ENCODE measurements around the gene SENP5. TPM values are rescaled to one million over a fixed set of nuclear protein-coding genes. Genes with fewer than 3 reads are reported as not detected.

SENP5 gene
- total and polyA plus RNA-seq, 2 of the 8 experiments (the other 6 are each of a cell fraction or from before 2014, with no cell fraction given): 6.7 to 27.3 TPM

DNA sequence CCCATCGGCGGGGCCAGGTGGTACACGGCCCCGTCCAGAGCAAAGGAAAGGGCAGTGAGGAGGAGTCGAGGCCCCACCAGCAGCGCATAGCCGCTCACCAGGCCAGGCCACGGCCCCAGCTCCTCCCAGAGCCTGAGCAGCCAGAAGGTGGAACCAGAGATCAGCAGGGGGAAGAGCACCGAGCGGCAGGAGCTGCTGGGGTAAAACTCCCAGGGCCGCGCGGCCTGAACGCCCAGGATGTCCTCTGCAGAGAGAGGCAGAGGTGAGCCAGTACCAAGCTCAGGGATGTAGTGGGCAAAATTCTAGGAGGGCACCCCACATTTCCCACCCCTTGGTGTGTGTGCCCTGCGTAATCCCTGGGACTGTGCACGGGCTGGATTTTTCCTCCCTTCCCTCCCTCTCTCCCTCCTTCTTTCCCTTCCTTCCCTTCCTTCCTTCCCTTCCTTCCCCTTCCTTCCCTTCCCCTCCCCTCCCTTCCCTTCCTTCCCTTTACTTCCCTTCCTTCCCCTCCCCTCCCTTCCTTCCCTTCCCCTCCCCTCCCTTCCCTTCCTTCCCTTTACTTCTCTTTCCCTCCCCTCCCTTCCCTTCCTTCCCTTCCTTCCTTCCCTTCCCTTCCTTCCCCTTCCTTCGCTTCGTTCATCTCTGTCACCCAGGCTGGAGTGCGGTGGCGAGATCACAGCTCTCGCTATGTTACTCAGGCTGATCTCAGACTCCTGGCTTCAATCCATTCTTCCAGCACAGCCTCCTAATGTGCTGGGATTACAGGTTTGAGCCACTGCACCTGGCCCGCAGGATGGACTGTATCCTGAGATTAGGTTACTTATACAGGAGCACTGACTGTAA is 80.9 kb downstream of the SENP5 start:
- Histone ChIP-seq H3K4me1 (replicated peaks in 1 of 4; ENCODE audit: control insufficient read depth in 3 of 4, insufficient read depth in 4 of 4, low read length in 3 of 4) (peaks cover under 1 to 1% (median 1%) of the 10 kb centered on the region in 4 experiments), H2AFZ (ENCODE audit: low read length) (peak overlapping the region; percentile 78), H3K9me3 (ENCODE audit: insufficient read depth in 2 of 2, low read depth in 1 of 2, low read length in 1 of 2) (no peaks in the 10 kb centered on the region), H2BK20ac (ENCODE audit: low read length) (no peak overlapping the region), H3K23ac (ENCODE audit: insufficient read length) (no peak overlapping the region), H2BK120ac (replicated peaks; ENCODE audit: low read depth, low read length) (no peak overlapping the region), H4K5ac (ENCODE audit: insufficient read length, low read depth, low read length) (no peak overlapping the region), H2AK5ac (ENCODE audit: low read depth, low read length) (no peak overlapping the region), H2BK5ac (ENCODE audit: low read depth, low read length) (no peak overlapping the region), H3K14ac (ENCODE audit: insufficient read length) (no peak overlapping the region), H3K56ac (replicated peaks; ENCODE audit: insufficient read length, low read depth, low read length) (no peak overlapping the region), H3K23me2 (ENCODE audit: low read depth, low read length) (0 out of 2 replicates have a peak, but pooled peaks cover 1% of the 10 kb centered on the region), H3K18ac (ENCODE audit: extremely low read depth, low read length) (no peak overlapping the region), H3K4ac (replicated peaks; ENCODE audit: insufficient read length, low read depth, low read length) (no peak overlapping the region), H3K36me3 (ENCODE audit: control insufficient read depth in 2 of 4, insufficient read depth in 4 of 4, low read length in 3 of 4) (no peaks in the 10 kb centered on the region), H3K79me1 (ENCODE audit: low read depth, low read length) (peaks cover under 1% of the 10 kb centered on the region; the same call in 1 of the 2 replicates), H3K27ac (ENCODE audit: low read depth, low read length) (no peak overlapping the region), H4K20me1 (replicated peaks in 1 of 2; ENCODE audit: control insufficient read depth in 1 of 2, insufficient read depth in 2 of 2, low read length in 2 of 2) (peaks cover 0 to 1% of the 10 kb centered on the region in 2 experiments), H3K9ac (replicated peaks in 1 of 4; ENCODE audit: extremely low read depth in 1 of 4, low read depth in 3 of 4, low read length in 3 of 4) (no peak overlapping the region), H3K4me2 (ENCODE audit: insufficient read depth in 1 of 2, low read depth in 2 of 2, low read length in 2 of 2) (peak overlapping the region in 1 of 2 experiments; percentile 41; a peak in 1 of 4 replicates), H4K8ac (ENCODE audit: extremely low read depth, insufficient read depth, low read length) (peak overlapping the region; percentile 73; the same call in 1 of the 2 replicates), H2BK12ac (ENCODE audit: low read depth, low read length) (peak overlapping the region; percentile 50; the same call in 1 of the 2 replicates), H3K27me3 (replicated peaks in 1 of 4; ENCODE audit: control insufficient read depth in 3 of 4, extremely low read depth in 1 of 4, insufficient read depth in 3 of 4, low read length in 3 of 4) (no peaks in the 10 kb centered on the region), H4K91ac (replicated peaks; ENCODE audit: insufficient read length, low read length) (peak overlapping the region; percentile 40), H2BK15ac (ENCODE audit: low read length) (no peak overlapping the region), H3K79me2 (ENCODE audit: control insufficient read depth in 1 of 2, insufficient read depth in 2 of 2, low read length in 2 of 2) (peaks cover 1 to 3% of the 10 kb centered on the region in 2 experiments; a peak in 3 of 4 replicates), H3K4me3 (ENCODE audit: extremely low read depth in 1 of 4, insufficient read depth in 2 of 4, low read depth in 3 of 4, low read length in 4 of 4) (no peak overlapping the region)
- TF ChIP-seq, protein P1, sequence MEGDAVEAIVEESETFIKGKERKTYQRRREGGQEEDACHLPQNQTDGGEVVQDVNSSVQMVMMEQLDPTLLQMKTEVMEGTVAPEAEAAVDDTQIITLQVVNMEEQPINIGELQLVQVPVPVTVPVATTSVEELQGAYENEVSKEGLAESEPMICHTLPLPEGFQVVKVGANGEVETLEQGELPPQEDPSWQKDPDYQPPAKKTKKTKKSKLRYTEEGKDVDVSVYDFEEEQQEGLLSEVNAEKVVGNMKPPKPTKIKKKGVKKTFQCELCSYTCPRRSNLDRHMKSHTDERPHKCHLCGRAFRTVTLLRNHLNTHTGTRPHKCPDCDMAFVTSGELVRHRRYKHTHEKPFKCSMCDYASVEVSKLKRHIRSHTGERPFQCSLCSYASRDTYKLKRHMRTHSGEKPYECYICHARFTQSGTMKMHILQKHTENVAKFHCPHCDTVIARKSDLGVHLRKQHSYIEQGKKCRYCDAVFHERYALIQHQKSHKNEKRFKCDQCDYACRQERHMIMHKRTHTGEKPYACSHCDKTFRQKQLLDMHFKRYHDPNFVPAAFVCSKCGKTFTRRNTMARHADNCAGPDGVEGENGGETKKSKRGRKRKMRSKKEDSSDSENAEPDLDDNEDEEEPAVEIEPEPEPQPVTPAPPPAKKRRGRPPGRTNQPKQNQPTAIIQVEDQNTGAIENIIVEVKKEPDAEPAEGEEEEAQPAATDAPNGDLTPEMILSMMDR (IDR thresholded peaks at IDR 0.05; ENCODE audit: control extremely low read depth in 1 of 3, insufficient read depth in 1 of 3, low read depth in 1 of 3, low read length in 3 of 3): peak; percentile 41 to 59 (median 46)
- peak; percentile 49 to 66 for TF ChIP-seq RAD21 (IDR thresholded peaks at IDR 0.05 in 1 of 2, conservative IDR thresholded peaks at IDR 0.05 in 1 of 2; ENCODE audit: low read depth in 2 of 2, low read length in 2 of 2)
- TF ChIP-seq, protein P2, sequence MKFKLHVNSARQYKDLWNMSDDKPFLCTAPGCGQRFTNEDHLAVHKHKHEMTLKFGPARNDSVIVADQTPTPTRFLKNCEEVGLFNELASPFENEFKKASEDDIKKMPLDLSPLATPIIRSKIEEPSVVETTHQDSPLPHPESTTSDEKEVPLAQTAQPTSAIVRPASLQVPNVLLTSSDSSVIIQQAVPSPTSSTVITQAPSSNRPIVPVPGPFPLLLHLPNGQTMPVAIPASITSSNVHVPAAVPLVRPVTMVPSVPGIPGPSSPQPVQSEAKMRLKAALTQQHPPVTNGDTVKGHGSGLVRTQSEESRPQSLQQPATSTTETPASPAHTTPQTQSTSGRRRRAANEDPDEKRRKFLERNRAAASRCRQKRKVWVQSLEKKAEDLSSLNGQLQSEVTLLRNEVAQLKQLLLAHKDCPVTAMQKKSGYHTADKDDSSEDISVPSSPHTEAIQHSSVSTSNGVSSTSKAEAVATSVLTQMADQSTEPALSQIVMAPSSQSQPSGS (IDR thresholded peaks at IDR 0.05; ENCODE audit: low read length): no peak
- FAIRE-seq (no peak), DNase-seq (ENCODE audit: low read depth in 1 of 2, low spot score in 2 of 2) (peak in 1 of 2 experiments; percentile 56)
- POLR2A ChIA-PET (ENCODE audit: partially characterized antibody): interaction anchor here (0.8 to 1.3 kb wide), 2 partner anchors 12 to 21 kb away, joined by 3 read pairs; no protein-coding TSS in a partner anchor
- CTCF ChIA-PET (ENCODE audit: partially characterized antibody): interaction anchor here (0.6 to 1.8 kb wide), 8 partner anchors 13 to 358 kb away, joined by 3 to 4 read pairs (median 3); partner anchors contain the start of gene MELTF
- 71% methylated on average over 15 of the region's 22 CpGs; no CpG with 5 or more reads in 1 of the 2 experiments for WGBS, 2 experiments (ENCODE audit: extremely low coverage in 1 of 2, insufficient coverage in 1 of 2, insufficient read length in 1 of 2, insufficient replicate concordance in 2 of 2, low coverage in 1 of 2, low lambda C conversion rate in 2 of 2, missing lambda C conversion rate in 1 of 2)
